ENCODE measurements around the gene MATR3.
"Not testable (repeated sequence)": the region's sequence is repeated elsewhere in the genome, so short reads cannot be mapped to it uniquely, and the experiment has no call there.

Gene MATR3

DNA sequence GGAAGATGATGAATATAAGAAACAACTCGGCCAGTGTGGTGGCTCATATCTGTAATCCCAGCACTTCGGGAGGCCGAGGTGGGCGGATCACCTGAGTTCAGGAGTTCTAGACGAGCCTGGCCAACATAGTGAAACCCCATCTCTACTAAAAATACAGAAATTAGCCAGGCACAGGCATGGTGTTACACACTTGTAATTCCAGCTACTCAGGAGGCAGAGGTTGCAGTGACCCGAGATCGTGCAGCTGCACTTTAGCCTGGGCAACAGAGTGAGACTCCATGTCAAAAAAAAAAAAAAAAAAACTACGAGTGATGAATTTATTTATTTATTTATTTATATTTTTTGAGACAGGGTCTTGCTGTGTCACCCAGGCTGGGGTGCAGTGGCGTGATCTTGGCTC, 54.3 kb downstream of the MATR3 start:
- not testable (repeated sequence) for DNase-seq (ENCODE audit: low spot score)

DNA sequence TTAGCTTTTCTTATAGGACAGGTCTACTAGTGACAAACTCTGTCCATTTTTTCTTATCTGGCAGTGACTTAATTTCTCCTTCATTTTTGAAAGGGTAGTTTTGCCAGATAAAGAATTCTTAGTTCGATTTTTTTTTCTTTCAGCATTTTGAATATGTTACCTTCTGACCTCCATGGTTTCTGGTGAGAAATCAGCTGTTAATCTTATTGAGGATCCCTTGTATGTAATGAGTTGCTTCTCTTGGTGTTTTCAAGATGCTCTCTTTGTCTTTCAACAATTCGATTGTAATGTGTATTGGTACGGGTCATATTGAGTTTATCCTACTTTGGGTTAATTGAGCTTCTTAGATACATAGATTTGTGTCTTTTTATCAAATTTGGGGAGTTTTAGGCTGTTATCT, 60.6 kb downstream of the MATR3 start:
- DNase-seq (ENCODE audit: low spot score): no peak

DNA sequence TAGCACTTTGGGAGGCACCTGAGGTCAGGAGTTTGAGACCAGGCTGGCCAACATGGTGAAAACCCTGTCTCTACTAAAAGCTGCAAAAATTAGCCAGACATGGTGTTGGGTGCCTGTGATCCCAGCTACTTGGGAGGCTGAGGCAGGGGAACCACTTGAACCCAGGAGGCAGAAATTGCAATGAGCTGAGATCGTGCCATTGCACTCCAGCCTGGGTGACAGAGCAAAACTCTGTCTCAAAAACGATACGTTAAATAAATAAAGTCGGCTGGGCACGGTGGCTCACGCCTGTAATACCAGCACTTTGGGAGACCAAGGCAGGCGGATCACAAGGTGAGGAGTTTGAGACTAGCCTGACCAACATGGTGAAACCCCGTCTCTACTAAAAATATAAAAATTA, 62.4 kb downstream of the MATR3 start:
- DNase-seq (ENCODE audit: low spot score): not testable (repeated sequence)

DNA sequence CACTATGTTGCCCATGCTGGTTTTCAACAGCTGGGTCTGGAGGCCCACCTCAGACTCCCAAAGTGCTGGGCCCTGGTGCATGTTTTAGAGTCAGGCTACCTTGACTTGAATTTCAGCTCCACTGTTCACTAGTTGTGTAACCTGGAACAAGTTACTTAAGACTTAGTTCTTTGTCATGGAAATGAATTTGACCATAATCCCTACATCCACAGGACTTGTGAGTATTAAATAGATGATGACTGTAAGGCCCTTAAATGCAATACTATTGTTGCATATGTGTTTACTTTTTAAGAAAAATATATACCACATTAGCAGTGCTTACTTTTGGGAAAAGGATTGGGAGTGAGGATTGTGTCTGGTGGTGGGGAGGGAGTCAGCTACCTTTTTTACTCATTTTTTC, 64.5 kb downstream of the MATR3 start:
- DNase-seq (ENCODE audit: low spot score): no peak

DNA sequence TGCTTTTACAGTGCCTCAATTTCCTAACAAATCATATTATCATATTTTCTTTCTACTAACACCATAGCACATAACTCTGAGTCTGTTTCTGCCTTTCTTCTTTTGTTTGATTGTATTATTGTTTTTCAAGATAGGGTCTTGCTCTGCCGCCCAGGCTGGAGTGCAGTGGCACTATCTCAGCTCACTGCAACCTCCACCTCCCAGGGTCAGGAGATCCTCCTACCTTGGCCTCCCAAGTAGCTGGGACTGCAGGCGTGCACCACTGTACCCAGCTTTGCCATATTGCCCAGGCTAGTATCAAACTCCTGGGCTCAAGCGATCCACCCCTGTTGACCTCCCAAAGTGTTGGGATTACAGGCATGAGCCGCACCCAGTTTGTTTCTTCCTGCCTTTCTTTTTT, 66.8 kb downstream of the MATR3 start:
- DNase-seq (ENCODE audit: low spot score): no peak

DNA sequence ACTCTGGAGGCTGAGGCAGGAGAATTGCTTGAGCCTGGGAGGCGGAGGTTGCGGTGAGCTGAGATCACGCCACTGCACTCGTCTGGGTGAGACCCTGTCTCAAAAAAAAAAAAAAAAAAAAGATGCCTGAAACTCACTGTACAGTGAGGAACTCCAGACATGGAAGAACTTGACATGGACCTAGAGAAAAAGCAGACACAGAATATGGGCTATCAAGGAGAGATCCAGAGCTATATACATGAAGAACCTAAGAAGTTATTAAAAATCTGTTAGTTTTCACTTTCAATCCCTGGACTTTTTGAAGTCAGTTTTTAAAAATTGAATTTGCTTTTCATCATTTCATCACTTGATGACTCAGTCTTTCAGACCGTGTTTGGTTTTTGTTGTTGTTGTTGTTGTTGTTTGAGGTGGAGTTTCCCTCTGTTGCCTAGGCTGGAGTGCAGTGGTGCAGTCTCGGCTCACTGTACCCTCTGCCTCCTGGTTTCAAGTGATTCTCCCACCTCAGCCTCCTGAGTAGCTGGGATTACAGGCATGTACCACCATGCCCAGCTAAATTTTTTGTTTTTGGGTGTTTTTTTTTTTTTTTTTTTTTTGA, 68.4 kb downstream of the MATR3 start:
- no peak for DNase-seq (ENCODE audit: low spot score)

DNA sequence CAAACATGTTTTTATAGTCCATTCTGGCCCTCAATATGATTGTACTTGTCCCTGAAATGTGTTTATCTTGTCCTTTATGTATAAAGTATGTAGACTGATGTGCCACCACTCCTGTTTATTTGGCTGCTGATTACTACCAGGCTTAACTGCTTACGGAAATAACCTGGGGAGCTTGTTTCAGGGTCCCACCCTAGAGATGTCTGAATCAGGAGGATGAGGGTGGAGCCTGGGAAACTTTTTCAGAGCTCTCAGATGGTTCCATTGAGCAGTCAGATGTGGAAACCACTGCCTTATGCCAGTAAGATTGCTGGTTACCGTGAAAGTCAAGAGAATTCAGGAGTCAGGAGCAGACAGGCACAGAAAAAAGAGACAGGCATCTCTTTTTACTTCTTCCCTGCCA, 70.4 kb downstream of the MATR3 start:
- DNase-seq (ENCODE audit: low spot score): no peak

DNA sequence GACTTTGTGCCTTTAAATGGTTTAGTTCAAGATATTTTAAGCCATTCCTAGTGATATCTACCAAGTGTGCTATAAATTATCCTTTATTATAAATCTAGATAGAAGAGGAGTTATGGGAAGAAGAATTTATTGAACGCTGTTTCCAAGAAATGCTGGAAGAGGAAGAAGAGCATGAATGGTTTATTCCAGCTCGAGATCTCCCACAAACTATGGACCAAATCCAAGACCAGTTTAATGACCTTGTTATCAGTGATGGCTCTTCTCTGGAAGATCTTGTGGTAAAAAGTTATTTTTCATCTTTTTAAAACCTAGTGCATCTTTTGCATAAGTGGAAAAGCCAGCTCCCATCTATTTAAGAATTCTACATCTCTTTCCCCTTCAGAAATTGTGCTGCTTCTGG, 70.9 kb downstream of the MATR3 start:
- no peak for DNase-seq (ENCODE audit: low spot score)

DNA sequence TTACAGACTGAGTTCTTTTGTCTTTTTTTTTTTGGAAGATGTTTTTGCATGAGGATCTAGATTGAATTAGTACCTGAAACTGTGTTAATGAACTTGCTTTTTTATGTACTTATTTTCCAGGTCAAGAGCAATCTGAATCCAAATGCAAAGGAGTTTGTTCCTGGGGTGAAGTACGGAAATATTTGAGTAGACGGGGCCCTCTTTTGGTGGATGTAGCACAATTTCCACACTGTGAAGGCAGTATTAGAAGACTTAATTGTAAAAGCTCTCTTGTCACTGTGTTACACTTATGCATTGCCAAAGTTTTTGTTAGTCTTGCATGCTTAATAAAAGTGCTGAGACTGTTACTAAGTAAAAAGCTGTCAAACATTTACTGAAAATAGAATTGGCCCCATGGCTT, 75.1 kb downstream of the MATR3 start:
- DNase-seq (ENCODE audit: low spot score): no peak

DNA sequence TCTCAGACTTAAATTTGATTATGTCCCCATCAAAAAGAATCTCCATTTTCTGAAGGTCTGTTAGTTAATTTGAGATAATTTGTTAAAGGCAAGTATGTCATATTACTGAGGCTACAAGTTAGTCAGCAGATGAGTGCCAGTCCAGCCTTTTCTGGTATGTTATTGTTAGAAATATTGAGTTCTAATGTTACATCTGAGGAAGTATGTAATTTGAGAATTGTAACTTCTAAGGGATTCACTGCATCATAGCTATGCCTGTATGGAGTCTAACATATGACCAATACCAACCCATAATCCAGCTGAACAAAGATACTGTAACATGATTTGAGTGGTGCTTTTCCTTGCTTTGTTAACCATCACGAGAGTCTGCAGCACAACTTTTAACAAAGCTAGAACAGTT, 75.6 kb downstream of the MATR3 start:
- peak; percentile 13 for DNase-seq (ENCODE audit: low spot score)

DNA sequence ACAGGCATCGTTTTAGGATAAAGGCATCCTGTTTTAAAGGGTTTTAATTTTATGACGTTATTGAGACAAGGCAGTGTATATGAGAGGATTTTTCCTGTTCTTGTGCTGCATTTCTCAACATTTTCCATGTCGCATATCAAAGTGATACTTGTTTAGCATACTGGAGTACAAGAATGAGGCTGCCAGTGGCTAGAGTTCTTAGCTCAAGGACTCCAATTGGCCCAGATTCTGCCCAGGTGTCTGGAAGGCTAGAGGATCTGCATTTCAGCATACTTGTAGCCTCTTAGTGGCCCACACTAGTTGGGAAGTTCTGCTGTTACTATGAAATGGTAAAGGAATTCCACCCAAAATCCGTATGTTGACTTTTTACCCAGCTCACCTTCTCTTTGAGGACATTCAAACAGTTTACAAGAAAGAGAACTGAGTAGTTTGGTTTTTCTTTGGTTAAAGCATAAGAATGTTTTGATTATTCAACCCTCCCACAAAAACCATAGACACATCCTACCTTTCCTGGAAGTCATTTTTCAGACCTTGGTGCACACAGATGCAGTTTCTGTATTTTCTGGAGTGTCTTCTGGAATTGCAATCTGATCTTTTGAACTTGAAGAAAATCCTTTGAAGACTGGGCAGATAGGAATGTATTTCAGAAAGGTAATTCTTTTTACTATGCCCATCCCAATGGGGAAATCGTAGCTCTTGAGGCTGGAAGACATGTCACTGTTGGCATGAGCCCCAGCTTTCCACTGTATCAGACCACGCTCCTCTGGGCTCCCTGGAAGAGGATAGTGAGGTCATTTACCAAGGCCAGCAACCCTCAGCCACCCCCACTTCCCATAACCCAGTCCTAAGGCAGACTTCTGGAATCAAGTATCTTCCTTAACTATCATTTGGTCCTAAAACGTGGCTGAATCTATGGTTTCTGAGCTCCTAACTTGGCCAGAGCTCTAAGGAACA, 78.2 kb downstream of the MATR3 start:
- DNase-seq (ENCODE audit: low spot score): no peak

DNA sequence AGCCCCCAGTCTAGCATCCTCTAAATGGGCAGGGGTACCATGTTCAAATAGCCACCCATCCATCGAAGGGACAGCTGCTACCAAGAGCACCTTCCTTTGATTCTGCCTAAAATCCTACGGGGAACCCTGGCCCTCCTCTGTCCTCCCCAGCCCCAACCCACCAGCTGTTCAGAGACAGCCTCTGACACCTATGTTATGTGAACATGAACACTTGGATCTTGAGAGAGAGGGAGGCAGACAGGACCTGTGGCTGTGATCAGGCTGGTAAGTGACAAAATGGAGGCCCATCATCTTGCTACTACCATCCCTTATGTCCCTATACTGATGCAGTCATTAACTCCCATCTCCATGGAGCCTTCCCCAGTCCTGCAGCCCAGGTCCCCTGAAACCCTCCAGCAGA, 81.4 kb downstream of the MATR3 start:
- DNase-seq (ENCODE audit: low spot score): no peak

DNA sequence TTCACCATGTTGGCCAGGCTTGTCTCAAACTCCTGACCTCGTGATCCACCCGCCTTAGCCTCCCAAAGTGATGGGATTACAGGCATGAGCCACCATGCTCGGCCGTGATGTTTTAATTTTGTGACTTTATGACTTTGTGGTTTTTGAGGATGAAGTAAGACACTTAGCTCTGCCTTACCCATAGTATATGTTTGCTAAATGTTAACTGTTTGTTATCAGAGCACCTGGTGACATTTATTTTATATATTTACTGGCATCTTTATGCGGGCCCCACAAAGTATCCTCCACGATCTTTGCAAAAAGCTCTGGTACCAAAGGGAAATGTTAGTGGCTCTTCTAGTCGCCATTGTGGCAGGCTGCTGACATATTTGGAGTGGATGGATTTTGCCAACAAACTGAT, 82.8 kb downstream of the MATR3 start:
- no peak for DNase-seq (ENCODE audit: low spot score)

DNA sequence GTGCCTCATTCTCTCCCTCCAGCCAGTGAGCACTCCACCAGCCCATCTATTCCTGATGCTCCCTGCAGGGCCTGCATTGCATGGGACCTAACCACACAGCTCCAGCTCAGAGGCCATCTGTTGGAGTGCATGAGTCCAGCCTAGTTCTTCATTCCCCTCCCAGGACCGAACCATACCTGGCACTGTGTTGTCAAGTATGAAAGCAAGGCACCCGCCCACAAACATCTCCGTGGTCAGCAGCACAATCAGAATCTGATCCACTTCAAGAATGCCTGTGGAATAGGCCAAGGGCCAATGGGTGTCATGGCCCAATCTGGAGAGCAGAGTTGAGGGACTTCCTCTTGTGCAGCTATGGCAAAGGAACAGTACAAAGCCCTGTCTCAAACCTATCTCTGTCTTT, 83.7 kb downstream of the MATR3 start:
- DNase-seq (ENCODE audit: low spot score): no peak

DNA sequence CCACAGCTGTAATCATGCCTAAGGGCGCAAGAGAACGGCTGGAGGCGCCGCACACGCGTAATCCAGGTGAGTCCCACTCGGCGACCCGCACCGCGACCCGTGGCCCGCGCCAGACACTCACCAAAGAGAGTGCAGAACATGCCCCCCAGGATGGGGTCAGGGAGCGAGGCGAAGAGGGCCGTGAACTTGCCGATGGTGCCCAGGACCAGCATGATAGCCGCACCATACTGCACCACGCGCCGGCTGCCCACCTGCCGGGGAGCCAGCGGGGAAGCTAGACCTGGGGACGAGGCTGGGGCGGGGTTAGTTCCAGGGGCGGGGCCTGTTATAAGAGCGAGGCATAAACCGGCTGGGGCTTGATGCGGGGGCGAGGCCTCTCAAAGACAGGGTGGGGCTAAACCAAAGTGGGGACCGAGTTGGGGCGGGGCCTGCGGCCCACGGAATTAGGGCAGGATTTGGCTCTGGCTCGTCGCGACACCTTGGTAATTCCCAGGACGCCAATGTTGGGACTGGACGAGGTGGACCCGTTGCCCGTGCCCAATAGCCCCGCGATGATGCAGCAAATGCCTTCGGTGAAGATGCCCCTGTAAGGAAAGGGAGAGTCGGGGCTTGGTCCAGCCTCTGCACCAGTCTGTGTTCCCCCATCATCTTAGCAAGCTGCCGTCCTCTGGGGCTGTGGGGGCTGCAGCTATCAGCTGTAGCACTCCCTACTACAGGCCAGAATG, 84.7 kb downstream of the MATR3 start:
- no peak for DNase-seq (ENCODE audit: low spot score)

DNA sequence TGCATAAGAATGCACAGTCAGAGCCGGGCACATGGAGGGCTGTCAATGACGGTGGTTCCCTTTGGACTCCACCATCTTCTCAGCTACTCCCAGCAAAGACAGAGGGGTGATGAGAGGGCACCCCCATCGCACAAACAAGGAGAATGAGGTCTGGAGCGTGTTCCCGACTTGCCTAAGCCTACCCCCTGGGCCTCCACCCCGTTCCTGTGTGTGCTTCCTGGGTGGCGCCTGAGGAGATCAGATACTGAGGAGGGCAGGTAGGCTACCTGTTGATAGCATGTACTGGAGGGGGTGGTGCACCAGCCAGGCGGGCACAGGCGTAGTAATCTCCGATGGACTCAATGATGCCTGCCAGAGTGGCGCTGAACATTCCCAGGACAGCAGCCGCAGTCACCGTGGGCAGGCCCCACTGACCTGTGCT, 85.4 kb downstream of the MATR3 start:
- no peak for DNase-seq (ENCODE audit: low spot score)

DNA sequence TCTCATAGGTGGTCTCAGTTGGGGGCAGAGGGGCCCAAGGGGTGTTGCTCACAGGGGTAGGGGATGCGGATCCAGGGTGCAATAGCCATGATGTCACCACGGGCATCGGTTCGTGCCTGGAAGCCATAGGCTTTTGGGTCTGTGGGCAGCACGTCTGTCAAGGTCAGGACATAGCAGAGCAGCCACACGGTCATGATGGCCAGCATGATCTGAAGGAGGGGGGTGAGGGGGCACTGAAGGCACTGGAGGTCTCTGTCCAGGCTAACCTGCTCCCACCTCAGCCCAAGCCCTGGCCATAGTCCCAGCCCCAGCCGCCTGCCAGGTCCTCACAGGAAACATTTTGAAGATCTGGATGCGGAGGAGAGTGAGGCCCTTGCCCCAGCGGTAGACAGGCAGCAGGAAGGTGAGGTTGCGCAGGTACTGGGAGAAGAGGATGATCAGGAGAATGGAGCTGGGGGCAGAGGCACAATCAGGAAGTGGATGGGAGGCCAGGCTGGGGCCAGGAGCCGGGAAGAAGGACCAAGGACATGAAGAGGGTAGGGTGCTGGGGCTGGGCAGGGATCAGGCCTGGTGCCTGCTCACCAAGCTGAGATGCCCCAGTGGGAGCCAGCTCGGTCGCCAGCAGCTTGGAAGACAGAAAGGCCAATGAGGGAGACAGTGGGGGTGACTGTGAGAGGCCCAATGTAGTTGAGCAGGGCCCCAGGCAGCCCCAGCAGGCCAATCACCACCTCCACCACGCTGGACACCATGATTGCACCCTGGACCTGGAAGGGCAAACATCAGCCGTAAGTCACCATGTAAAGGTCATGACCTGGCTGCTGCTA, 86.3 kb downstream of the MATR3 start:
- DNase-seq (ENCODE audit: low spot score): no peak

Data from GM03348 (cell line).